GM21723 (cell line): Measurements from ENCODE around the gene ADAP1.
A peak's percentile ranks its signal among the peaks of the same experiment; 100 is the strongest.

Experiments
- ATAC-seq: cut with Tn5 transposase; IDR thresholded peaks from one replicate; pipeline ENCODE4 v1.9.1; 2021; ENCODE audit warnings: mild to moderate bottlenecking, moderate library complexity; ENCODE audit not compliant: unreplicated experiment

Gene ADAP1

GRCh38 chr7:940599-941408 lies 13.7 kb downstream of the ADAP1 start:
- ATAC-seq = no peak

GRCh38 chr7:939843-940242 lies 14.6 kb downstream of the ADAP1 start:
- ATAC-seq = no peak

- ATAC-seq = no peak
Observed at GRCh38 chr7:938546-939185, 15.8 kb downstream of the ADAP1 start.

- no peak for ATAC-seq
Observed at GRCh38 chr7:937856-938484, 16.5 kb downstream of the ADAP1 start.

- ATAC-seq = peak; percentile 84
Observed at GRCh38 chr7:936386-937054, 18.0 kb downstream of the ADAP1 start.

- ATAC-seq = no peak
Observed at GRCh38 chr7:935874-936385, 18.6 kb downstream of the ADAP1 start.

- ATAC-seq = no peak
Observed at GRCh38 chr7:935164-935873, 19.2 kb downstream of the ADAP1 start.

- no peak for ATAC-seq
Observed at GRCh38 chr7:934469-935163, 19.9 kb downstream of the ADAP1 start.

GRCh38 chr7:932651-932975 lies 21.9 kb downstream of the ADAP1 start:
- ATAC-seq = no peak

GRCh38 chr7:931871-932650 lies 22.4 kb downstream of the ADAP1 start:
- ATAC-seq = no peak

GRCh38 chr7:930975-931758 lies 23.3 kb downstream of the ADAP1 start:
- ATAC-seq = no peak

- no peak for ATAC-seq
Observed at GRCh38 chr7:929311-929711, 25.2 kb downstream of the ADAP1 start.

- no peak for ATAC-seq
Observed at GRCh38 chr7:927031-927671, 27.3 kb downstream of the ADAP1 start.

- no peak for ATAC-seq
Observed at GRCh38 chr7:926061-927030, 28.1 kb downstream of the ADAP1 start.

- ATAC-seq = no peak
Observed at GRCh38 chr7:925601-926000, 28.9 kb downstream of the ADAP1 start.

- ATAC-seq = peak; percentile 54
Observed at GRCh38 chr7:924541-925231, 29.8 kb downstream of the ADAP1 start.
